Gastrocnemius medialis (tissue), 4 donors: ENCODE measurements around the gene PDZD11. TPM values are rescaled to one million over a fixed set of nuclear protein-coding genes. Genes with fewer than 3 reads are reported as not detected.

ENCODE experiments used
- ATAC-seq, 2 donors: fragments of 150-250 bp; one replicate each; pipeline ENCODE4 v1.9.1; 2016
- DNase-seq, 2 donors: peaks; one replicate each; pipeline ENCODE4 v3.0.0-alpha.2; 2019
- H3K27ac ChIP-seq, 4 donors: fragments of 200-600 bp; sonication (generic); 1 replicate in 1 of 4; 2 replicates in 3 of 4; pipeline ENCODE4 v1.5.1; 2016 to 2018; ENCODE audit warnings: mild to moderate bottlenecking in 2 of 4, moderate library complexity in 1 of 4
- H3K27me3 ChIP-seq, 3 donors: fragments of 200-600 bp; sonication (generic) in 2 of 3; 1 replicate in 1 of 3; 2 replicates in 2 of 3; pipeline versions ENCODE4 v1.5.1 to v1.6.0; 2016 to 2019; ENCODE audit warnings: mild to moderate bottlenecking in 1 of 3, moderate library complexity in 1 of 3
- H3K36me3 ChIP-seq, 2 donors: fragments of 200-600 bp; sonication (generic) in 1 of 2; one replicate each; pipeline ENCODE4 v1.5.1; 2017 to 2018
- H3K4me1 ChIP-seq, 2 donors: fragments of 200-600 bp; sonication (generic) in 1 of 2; one replicate each; pipeline ENCODE4 v1.5.1; 2016 to 2017; ENCODE audit warnings: mild to moderate bottlenecking in 2 of 2
- H3K4me3 ChIP-seq, 4 donors: fragments of 200-600 bp; sonication (generic) in 3 of 4; 1 replicate in 1 of 4; 2 replicates in 3 of 4; pipeline ENCODE4 v1.5.1; 2016 to 2019; ENCODE audit warnings: mild to moderate bottlenecking in 2 of 4
- H3K9me3 ChIP-seq, 3 donors: fragments of 200-600 bp; sonication (generic) in 2 of 3; 1 replicate in 1 of 3; 2 replicates in 2 of 3; pipeline ENCODE4 v1.5.1; 2016 to 2019
- POLR2A ChIP-seq, 2 donors: fragments of 450-650 bp; IDR thresholded peaks; one replicate each; pipeline ENCODE4 v1.6.1; 2017; ENCODE audit warnings: antibody characterized with exemption in 2 of 2, mild to moderate bottlenecking in 2 of 2, moderate library complexity in 2 of 2
- in situ Hi-C, 4 donors: fragments of 200-750 bp; cut with MboI; loops; one replicate each; pipeline versions ENCODE4 v1.15.0 to v1.8.0; 2017; ENCODE audit warnings: low sequenced_read_pairs in 4 of 4
- intact Hi-C: fragments of 100-400 bp; cut with DNase I; formaldehyde crosslinking; loops from one replicate; pipeline ENCODE4 v1.15.1; 2023; ENCODE audit warnings: low total_unique reads
- total RNA-seq, 4 donors: library from RNA; depleted of rRNA; stranded (reverse); fragments of >200 nt; gene quantifications; one replicate each; pipeline versions ENCODE4 v1.1.0 to v1.2.3, GENCODE V29; 2016
- TF ChIP-seq, protein P1 (sequence below), 5 experiments: fragments of 450-650 bp in 3 of 5; fragments of 200-600 bp in 2 of 5; sonication (generic) in 2 of 5; IDR thresholded peaks in 4 of 5; conservative IDR thresholded peaks in 1 of 5; 1 replicate in 4 of 5; 2 replicates in 1 of 5; pipeline ENCODE4 v1.5.1; 2016 to 2019; ENCODE audit warnings: antibody characterized with exemption in 5 of 5, mild to moderate bottlenecking in 3 of 5, moderate library complexity in 3 of 5

Gene PDZD11
- total RNA-seq, 4 donors from 2014 or later: 12.8 to 22.3 (median 21.8) TPM

DNA sequence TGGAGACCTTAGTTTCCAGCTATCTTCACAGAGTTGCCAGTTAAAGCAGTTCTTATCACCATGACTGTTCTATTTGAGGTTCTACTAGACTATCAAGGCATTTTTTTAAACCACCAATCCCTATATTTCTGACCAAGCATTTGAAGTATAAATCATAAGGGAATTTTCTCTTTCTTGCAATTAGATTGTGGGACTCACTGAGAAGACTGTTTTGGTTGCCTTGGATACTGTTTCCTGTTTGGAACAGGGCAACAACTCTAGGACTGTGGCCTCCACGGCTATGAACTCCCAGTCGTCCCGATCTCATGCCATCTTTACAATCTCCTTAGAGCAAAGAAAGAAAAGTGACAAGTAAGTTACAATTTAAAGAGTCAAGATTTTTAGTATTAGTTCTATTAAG, 12.0 kb upstream of the PDZD11 start:
- no peak for ATAC-seq
- Histone ChIP-seq H3K9me3 (no peaks in the 10 kb centered on the region), H3K4me1 (no peaks in the 10 kb centered on the region), H3K27ac (no peak overlapping the region), H3K27me3 (no peaks in the 10 kb centered on the region), H3K36me3 (no peaks in the 10 kb centered on the region), H3K4me3 (no peak overlapping the region)
- no peak for DNase-seq
- intact Hi-C loops: no loop called here
- TF ChIP-seq POLR2A (IDR thresholded peaks at IDR 0.05): no peak
- TF ChIP-seq, protein P1, sequence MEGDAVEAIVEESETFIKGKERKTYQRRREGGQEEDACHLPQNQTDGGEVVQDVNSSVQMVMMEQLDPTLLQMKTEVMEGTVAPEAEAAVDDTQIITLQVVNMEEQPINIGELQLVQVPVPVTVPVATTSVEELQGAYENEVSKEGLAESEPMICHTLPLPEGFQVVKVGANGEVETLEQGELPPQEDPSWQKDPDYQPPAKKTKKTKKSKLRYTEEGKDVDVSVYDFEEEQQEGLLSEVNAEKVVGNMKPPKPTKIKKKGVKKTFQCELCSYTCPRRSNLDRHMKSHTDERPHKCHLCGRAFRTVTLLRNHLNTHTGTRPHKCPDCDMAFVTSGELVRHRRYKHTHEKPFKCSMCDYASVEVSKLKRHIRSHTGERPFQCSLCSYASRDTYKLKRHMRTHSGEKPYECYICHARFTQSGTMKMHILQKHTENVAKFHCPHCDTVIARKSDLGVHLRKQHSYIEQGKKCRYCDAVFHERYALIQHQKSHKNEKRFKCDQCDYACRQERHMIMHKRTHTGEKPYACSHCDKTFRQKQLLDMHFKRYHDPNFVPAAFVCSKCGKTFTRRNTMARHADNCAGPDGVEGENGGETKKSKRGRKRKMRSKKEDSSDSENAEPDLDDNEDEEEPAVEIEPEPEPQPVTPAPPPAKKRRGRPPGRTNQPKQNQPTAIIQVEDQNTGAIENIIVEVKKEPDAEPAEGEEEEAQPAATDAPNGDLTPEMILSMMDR (IDR thresholded peaks at IDR 0.05 in 4 of 5, conservative IDR thresholded peaks at IDR 0.05 in 1 of 5): no peak
- in situ Hi-C loops: no loop called here

DNA sequence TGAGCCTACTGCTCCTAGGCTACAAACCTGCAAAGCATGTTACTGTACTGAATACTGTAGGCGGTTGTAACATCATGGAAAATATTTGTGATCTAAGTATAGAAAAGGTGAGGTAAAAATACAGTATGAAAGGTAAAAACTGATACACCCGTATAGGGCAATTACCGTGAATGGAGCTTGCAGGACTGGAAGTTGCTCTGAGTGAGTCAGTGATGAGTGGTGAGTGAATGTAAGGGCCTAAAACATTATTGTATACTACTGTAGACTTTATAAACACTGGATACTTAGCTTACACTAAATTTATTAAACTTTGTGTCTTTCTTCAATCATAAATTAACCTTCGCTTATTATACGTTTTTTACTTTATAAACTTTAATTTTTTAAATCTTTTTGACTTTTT, 3.9 kb upstream of the PDZD11 start:
- DNase-seq (no peak), ATAC-seq (no peak)
- intact Hi-C loops (no loop called here), in situ Hi-C loops (no loop called here)
- TF ChIP-seq, protein P1 (IDR thresholded peaks at IDR 0.05 in 4 of 5, conservative IDR thresholded peaks at IDR 0.05 in 1 of 5): no peak
- no peak for TF ChIP-seq POLR2A (IDR thresholded peaks at IDR 0.05)
- Histone ChIP-seq H3K4me1 (peaks cover 3 to 9% of the 10 kb centered on the region in 2 donors), H3K9me3 (no peaks in the 10 kb centered on the region), H3K4me3 (no peak overlapping the region), H3K36me3 (no peaks in the 10 kb centered on the region), H3K27me3 (no peaks in the 10 kb centered on the region), H3K27ac (no peak overlapping the region)

DNA sequence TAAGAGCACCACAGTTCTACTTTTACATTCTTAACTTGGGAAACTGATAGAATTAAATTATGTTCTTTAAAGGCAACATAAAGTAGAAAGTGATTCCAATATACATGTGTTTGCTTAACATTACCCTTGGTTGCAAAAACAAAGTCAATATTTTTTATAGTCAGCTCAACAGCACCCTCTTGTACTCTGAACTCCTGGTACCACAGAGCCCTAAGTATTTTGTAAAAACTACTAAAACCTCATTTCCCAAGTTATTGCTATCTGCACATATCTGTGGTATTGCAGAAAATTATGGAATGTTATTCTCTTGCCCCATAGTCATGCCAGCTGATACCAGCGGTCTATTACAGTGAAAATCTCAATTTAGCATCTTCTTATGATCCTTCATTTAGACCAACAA, 3.1 kb upstream of the PDZD11 start:
- intact Hi-C loops (no loop called here), in situ Hi-C loops (no loop called here)
- no peaks in the 10 kb centered on the region for H3K36me3 ChIP-seq
- TF ChIP-seq POLR2A (IDR thresholded peaks at IDR 0.05): no peak
- TF ChIP-seq, protein P1 (IDR thresholded peaks at IDR 0.05 in 4 of 5, conservative IDR thresholded peaks at IDR 0.05 in 1 of 5): no peak
- ATAC-seq (no peak), DNase-seq (no peak)
- H3K27ac ChIP-seq: no peak overlapping the region
- no peaks in the 10 kb centered on the region for H3K9me3 ChIP-seq
- H3K4me3 ChIP-seq: no peak overlapping the region
- H3K27me3 ChIP-seq: no peaks in the 10 kb centered on the region
- H3K4me1 ChIP-seq: peaks cover 3 to 9% of the 10 kb centered on the region in 2 donors

DNA sequence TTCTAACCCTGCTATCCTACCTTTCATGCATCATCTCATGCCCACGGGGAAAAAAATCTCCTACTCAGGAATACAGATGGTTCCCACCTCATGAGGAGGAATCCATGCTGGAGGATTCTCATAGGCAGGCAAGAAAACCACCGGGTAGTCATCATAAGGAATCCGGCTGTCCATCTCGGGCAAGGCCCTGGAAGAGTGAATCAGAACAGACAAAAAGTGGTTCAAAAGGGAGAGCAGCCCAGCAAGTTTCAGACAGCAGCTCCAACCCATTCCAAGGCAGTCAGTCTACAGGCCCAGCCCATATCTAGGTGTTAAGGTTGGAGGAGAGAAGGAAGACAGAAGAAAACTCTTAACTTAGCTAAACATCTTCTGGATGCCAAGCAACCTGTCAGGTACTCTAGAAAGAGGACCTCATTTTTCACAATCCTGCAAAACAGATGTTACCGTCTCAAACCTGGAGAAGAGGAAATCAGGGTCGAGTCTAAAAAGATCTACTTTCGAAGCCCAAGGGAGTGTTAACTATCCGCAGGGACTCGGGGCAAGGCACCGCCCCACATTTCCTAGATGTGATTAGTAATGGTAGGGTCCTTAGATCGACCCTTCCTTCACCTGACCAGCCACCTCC, 447 bp downstream of the PDZD11 start:
- no peaks in the 10 kb centered on the region for H3K36me3 ChIP-seq
- TF ChIP-seq, protein P1 (IDR thresholded peaks at IDR 0.05 in 4 of 5, conservative IDR thresholded peaks at IDR 0.05 in 1 of 5): no peak
- TF ChIP-seq POLR2A (IDR thresholded peaks at IDR 0.05): no peak
- ATAC-seq (peak in 1 of 2 donors; percentile 30), DNase-seq (no peak)
- H3K4me3 ChIP-seq: peak overlapping the region; percentile 55 to 64 (median 60)
- intact Hi-C loops: no loop called here
- H3K4me1 ChIP-seq: peaks cover 3 to 9% of the 10 kb centered on the region in 2 donors
- peak overlapping the region; percentile 64 to 72 (median 69) for H3K27ac ChIP-seq
- H3K27me3 ChIP-seq: no peaks in the 10 kb centered on the region
- in situ Hi-C loops: no loop called here
- H3K9me3 ChIP-seq: no peaks in the 10 kb centered on the region

DNA sequence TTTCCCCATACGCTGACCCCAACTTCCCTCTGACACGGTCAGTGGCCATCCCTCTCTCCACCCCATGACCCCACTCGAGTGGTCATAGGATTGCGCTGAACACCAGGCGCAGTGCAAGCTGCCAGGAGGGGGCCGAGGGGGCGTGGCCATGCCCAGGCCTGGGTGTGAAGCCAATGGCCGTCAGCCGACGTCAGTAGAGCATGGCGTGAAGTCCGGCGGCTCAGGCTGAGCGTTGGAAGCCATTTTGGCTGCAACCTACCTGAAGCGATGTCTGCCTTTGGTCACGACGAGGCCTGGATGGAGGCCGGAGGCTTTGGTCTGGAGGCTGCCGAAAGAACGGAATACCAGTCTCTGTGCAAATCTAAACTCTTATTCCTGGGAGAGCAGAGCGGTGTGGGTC, 7.8 kb downstream of the PDZD11 start, which contains the start of gene RAB41:
TSS of gene RAB41 (plus strand) at position 222 of the 400 bp plus-strand sequence. CDS start at position 268, 46 bp downstream.
- H3K27me3 ChIP-seq: no peaks in the 10 kb centered on the region
- in situ Hi-C loops (no loop called here), intact Hi-C loops (no loop called here)
- H3K27ac ChIP-seq: no peak within 1 kb of the TSS
- no peaks in the 10 kb centered on the region for H3K36me3 ChIP-seq
- no peaks in the 10 kb centered on the region for H3K9me3 ChIP-seq
- no peak for DNase-seq
- H3K4me3 ChIP-seq: no peak within 1 kb of the TSS
- TF ChIP-seq, protein P1 (IDR thresholded peaks at IDR 0.05 in 4 of 5, conservative IDR thresholded peaks at IDR 0.05 in 1 of 5): no peak
- no peak for TF ChIP-seq POLR2A (IDR thresholded peaks at IDR 0.05)
- ATAC-seq: no peak
- no peaks in the 10 kb centered on the region for H3K4me1 ChIP-seq
